DMS114 treated with DMSO at 0.1 percent for 48 hours (cell line): ENCODE measurements around the gene ARHGAP42.
A peak's percentile ranks its signal among the peaks of the same experiment; 100 is the strongest.

Experiments
- DNase-seq: peaks from one replicate; lab custom pipeline; 2025; ENCODE audit not compliant: unreplicated experiment; lab: John Stamatoyannopoulos, UW

ARHGAP42 gene

DNA sequence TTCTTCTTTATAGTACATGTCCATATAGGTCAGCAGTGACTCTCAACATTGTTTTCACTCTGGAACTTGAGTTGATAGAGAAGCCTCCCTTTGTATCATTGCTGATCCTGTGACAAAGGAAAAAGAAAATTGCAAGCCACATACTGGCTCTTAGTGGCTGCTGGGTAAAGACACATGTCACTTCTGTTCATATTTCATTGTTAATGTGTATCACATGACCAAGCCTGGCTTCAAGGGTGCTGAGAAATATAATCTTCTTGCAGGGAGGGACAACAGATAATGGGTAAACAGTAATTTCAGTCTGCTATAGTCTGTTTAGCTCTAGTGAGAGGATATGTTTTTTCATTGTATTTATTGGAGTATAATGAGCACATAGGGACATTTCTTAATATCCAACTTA, 269.3 kb downstream of the ARHGAP42 start:
- no peak for DNase-seq

DNA sequence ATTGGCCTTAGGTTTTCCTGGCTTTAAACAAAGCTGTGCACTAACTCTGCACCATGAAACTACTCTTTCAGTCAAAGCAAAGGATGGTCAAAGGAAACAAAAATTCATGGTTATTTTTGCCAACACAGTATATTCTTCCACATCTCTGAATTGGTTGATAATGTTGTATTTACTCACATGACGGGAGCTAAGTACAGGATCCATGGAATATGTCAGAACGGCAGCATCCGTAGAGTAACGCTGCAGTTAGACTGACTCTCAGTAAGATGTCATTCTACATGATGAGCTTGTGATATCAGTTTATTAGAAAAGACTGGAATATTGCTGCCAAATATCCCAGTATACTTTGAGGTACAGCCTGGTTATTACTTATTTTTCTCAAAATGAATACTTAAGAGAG, 270.4 kb downstream of the ARHGAP42 start:
- no peak for DNase-seq

DNA sequence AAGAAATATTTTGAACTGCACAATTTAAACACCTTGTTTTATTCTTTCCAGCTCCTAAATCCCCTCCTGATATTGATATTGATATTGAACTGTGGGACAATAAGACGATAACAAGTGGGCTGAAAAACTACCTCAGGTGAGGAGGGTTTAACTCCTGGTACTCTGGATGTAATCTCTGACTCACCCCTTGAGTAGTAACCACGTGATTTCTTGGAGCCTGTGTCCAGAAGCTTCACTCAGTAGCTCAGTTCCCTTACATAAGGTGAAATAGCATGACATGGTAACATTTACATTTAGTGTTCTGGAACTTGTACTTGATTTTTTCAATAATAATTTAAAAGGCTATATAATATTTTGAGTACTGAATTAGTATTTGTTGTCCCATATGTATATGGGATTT, 274.5 kb downstream of the ARHGAP42 start:
- no peak for DNase-seq

DNA sequence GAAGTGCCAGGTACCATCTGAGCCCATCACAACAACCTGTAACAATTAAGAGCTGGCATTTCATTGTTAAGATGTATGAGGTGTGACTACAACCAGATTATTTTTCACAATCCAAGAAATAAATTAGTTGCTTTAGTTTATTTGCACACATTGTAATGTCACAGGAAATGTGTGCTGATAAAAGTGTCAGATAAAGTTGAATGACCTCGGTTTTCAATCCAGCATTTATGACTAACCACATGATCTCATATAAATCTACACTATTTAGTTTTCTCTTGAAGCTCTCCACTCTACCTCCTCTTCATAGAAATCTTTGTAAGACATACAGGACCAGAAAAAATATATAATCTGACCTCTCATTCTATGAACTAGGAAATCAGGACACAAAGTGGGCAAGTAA, 276.3 kb downstream of the ARHGAP42 start:
- DNase-seq: no peak

DNA sequence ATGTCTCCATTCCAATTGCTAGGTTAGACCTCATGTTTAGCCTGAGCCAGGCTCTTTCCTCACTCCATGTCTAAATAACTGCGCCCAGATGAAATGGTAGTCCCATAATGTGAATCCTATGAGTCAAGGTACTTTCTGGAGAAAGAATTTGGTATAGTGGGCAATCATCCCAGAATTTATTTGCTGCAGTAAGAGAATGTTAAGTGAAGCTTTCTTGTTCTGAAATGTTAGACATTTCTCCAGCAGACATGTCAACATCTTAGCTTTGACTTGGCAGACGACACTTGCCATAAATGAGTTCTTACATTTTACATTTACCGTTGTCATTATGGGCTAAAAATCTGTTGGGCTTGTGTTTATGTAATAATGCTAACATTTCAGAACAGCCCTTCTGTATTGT, 277.3 kb downstream of the ARHGAP42 start:
- DNase-seq: no peak

DNA sequence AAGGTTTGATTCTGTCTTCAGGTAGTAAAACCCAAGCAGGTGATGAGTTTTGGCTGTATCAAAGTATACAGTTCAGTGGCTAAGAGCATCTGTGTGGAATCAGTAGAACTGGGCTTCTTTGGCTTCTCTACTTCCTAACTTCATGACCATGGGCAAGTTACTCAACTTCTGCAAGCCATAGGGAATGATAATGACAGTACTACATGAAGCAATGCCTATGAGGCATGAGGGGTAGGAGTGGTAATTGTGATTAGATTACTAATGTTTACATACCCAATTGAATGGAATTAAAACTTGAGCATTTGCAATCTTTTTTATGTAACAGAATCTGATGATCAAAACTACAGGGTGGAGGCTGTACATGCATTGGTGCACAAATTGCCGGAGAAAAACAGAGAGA, 278.3 kb downstream of the ARHGAP42 start:
- no peak for DNase-seq

DNA sequence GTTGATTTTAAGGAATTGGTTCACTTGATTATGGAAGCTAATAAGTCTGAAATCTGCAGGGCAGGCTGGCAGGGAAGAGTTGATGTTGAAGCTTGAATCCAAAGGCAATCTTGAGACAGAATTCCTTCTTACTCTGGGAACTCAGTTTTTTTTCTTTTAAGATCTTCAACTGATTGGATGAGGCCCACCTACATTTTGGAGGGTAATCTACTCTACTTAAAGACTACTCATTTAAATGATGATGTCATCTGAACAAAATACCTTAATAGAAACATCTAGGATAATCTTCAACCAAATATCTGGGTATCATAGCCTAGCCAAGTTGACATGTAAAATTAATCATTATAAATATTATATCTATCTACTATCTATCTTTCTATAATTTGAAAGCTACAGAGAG, 279.3 kb downstream of the ARHGAP42 start:
- DNase-seq: no peak

DNA sequence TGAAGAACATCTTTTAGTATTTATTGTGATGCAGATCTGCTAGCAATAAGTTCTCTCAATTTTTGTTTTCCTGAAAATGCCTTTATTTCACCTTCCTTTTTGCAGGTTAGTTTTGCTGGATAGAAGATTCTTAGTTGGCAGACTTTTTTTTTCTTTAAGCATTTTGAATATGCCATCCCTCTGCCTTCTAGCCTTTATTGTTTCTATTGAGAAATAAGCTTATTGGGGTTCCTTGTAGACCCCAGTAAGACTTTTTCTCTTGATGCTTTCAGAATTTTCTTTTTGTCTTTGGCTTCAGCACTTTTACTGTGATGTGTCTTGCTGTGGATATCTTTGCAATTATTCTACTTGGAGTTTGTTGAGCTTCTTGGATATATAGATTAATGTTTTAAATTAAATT, 281.9 kb downstream of the ARHGAP42 start:
- DNase-seq: no peak

DNA sequence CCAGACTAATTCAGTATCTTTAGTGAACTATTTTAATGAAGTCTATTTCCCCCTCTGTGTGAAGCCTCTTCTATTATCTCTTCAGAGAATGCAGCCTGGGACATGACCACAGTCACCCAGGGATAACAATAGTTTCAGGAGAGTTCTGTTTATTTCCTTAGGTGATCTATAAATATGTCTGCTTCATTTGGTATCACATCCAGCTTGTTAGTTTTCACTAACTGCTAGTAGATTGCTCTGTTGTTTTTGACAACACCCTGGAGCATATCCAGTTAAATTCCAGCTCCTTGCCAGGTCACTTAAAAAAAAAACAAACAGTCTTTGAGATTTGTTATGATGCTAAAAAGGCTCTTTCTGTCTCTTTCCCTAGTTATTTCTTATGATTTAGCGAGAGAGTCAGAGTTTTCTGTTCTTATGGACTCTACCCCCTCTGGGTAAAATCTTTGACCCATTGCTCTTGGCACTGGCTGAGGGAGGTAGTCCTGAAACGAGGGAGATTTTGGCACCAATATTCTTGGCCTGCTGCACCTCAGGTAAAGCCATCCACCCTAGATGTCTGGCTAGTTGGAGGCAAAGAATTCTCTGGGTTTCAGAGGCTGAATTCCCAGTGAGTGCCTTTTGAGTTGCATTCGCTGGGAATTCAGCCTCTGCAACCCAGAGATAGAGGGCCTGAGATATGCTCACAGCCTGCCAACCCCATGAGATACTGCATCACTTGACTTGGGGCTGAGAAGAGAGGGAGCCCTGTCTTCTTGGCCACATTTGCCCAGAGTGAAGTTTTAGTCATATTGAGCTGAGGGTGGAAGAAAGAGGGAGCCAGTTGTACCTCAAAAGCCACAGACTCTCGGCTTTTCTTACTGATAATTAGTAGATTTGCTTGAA, 283.4 kb downstream of the ARHGAP42 start:
- DNase-seq: no peak

DNA sequence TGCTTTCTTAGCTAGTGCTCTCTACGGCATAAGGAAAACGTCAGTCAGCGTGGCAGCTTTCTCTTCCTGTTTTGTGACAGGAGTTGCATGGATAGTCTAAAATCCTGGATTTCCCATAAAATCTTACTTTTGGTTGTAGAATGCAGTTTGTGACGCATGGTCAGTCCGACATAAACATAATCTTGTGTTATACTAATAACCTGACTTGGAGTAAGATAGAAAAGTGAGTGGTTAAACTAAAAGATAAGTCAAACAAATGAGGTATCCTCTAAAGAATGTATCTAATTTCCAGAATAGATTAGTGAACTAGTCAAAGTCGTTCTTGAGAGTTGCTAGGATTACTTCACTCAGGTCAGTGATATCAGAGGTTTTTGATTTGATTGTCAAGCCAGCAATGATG, 285.0 kb downstream of the ARHGAP42 start:
- no peak for DNase-seq

DNA sequence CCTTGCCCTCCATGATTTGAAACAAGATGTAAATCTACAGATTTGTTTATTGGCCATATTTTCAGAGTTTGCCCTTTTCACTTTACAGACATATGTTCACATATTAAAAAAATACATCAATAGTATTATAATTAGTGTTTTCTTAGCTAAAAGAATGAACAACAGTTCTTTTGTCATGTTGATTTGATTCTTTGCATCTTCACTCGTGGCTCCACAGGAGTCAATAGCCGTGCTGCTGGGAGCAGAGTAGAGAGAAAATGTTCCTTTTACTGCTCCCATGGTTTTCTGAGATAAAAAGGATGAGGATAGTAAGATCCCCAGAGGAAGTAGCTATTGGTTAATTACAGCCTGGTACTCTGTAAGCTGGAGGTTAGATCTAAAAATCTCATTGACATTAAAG, 291.4 kb downstream of the ARHGAP42 start:
- no peak for DNase-seq

DNA sequence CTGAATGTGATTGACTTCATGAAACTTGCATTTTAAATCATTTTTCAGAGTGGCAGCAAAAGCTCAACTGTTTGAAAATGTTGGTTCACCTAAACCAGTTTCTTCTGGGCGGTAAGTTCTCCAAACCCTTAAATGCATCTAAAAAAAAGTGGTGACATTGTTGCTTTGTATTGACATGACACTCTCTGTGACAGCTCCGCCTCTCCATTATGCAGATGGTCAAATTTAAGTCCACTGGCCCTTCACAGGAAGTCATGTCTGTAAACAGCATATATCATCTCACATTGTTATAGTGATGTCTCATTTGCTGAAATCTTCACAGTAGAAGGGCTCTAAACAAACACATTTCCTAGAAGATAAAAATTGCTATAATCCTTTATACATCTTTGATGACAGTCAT, 291.9 kb downstream of the ARHGAP42 start:
- DNase-seq: no peak

DNA sequence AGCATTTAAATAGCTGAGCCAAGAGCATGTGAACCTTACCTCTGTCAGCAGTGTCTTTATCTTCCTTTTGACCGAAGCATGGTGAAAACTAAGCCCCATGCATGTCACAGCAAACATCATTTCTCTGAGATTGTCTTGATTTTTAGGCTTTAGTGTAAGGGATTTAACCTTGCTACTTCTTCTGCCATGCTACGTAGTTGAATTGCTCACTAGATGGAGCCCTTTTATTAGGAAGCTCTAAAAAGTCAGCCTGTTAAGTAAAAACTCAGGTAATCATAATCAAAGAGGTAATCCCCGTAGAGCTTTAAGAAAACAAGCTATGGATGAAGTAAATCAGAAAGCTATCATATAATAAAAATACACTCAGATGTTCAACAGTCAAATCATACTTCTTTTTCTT, 293.1 kb downstream of the ARHGAP42 start:
- DNase-seq: peak; percentile 2

DNA sequence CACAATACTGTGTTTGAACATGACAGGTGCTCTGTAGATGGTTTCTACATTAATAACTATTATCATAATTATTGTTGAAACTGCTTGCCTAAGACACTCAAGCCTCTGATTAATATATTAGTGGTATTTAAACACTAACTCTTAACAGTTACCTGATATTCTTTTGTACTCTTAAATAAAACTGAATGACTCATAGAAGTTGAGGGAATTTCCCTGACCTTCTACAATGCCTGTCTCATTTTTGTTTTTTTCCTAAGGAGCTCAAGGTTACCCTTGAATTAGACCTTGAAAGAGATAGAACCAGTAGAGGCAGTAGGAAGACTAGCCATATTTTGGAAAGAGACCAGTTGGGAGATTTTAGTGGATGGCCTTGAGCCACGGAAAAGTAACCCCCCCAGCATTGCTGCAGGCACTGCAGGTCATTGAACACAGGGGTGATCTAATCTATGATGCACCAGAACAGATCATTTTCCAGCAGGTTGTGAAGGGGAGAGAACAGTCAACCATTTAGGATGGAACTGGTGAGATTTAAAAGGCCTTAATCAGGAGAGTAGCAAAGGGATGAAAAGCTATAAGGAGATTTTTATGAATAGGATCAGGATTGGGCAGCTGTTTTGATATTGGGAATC, 294.2 kb downstream of the ARHGAP42 start:
- DNase-seq: no peak

DNA sequence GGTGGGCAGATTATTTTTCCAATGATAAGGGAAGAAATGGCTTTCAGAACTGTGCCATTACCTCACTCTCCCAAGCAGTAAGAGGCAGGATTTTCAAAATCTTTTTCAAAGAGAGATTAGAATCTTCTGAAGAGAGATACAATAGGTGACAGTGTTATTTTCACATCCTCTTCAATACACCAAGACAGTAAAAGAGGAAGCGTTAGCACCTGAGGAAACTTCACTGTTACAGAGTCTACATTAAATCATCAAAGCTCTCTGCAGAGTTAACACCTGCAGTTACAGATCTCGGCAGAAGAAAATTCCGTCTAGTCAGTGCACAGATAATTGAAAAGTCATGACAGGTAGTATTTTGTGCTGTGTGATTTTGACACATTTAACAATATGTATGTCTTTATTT, 297.6 kb downstream of the ARHGAP42 start:
- no peak for DNase-seq

DNA sequence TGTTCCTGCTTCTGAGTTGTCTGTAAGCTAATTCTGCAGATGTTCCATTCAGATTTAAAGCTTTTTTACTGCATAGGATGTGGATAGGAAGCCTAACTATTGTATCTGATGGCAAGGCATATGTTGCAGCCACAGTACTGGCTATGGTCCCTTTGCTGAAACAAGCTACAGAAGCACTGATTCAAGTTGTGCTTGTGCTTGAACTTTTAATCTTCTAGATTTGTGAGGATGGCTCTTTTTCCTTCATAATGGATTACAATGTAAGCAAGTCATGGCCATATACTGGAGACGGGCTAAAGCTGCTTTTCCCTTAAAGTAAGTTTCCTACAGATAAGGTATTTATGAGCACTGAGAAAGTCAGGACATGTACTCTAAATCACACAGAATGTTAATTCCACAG, 303.8 kb downstream of the ARHGAP42 start:
- DNase-seq: no peak

DNA sequence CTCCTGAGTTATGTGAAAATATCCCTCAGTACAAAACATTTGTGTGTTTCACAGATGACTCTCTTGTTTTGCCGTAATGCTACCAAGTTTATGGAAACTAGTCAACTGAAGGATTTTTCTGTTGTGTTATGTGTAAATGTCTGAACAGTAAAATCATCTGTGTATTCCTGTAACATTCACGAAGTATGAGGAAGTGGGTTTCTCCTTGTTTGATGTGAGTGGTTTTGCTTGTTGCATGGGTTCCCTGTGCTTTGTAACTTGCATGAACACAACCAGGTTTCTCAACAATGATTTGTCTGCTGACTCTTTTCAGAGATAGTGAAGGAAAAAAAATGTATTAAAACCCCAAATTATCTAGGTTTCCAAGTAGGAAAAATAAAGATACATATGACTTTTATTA, 304.5 kb downstream of the ARHGAP42 start:
- no peak for DNase-seq

DNA sequence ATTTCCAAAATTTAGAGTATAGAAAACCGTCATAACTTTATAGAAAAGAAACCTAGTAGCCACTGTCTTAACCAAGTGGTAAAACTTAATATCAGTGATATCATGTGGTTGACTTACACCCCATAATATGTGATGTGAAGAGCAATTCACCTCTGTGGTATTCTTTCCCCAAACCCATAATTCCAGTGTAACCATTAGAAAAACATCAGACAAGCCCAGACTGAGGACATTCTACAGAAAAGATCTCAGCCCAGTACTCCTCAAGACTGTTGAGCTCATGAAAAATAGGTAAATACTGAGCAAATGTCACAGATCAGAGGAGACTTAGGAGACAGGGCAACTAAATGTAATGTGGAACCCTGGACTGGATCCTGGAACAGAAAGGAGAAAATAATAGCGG, 307.9 kb downstream of the ARHGAP42 start:
- DNase-seq: no peak

DNA sequence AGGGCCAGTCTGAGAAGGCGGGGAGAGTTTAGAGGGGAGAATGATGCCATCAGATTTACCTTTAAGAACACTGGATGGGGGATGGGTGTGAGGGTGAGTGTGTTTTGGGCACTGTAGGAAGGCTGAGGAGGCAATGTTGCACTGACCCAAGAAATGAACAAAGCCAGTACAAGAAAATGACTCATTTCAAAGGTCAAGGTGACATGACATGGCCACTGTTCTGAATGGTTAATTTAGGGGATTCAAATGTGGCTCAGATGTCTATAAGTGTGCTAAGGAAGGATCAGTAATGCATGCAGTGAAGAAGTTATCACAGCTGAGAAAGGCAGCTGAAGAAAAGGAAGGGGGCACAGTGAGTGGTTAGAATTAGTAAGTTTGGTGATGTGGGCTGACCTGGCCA, 312.7 kb downstream of the ARHGAP42 start:
- no peak for DNase-seq

DNA sequence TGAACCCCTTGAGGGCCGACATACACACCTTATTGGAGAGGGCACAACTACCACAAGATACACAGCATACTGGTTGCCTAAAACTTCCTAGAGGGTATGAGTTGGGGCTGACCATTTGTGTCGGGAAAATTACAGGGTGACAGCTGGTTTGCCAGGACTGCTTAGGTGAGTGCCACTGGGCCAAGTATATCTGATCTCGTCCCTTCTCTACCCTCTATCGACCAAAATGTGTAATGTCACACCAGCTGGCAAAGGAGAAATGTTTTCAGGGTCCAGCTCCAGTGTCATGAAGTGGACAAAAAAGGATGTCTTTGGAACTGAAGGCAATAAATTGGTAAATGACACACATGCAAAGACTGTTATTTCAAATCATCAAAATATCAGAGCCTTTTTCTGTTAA, 316.4 kb downstream of the ARHGAP42 start:
- DNase-seq: no peak

DNA sequence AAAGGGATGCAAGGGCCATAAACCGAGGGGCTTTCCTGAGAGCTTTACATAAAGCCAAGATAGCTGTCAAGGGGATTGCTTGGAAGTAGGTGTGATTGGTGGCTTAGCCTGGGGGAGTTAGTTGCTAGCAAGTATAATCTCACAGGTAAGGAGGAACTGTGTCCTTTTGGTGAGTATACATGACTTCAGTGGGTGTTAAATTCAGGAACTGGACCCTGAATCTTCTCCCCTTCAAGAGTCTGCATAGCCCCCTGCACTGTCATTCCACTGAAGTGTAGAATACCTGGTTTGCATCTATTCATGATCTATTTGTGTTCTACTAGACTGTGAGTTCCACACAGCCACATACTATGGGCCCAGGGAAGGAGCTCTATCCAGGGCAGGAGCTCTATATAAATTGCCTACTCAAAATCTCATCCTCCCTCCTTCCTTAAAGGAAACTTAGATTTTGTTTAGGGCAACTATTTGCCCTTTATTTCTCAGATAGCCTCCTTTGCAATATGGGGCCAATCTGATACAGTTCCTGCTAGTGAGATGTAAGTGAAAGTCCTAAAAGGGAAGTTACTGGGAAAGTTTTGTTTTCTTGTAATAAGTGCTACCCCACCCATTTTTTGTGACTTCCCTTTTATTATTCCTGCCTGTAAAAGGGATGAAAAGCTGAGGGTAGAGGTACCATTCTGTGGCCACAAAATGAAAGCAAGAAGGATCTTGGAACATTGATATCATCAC, 322.0 kb downstream of the ARHGAP42 start:
- no peak for DNase-seq

DNA sequence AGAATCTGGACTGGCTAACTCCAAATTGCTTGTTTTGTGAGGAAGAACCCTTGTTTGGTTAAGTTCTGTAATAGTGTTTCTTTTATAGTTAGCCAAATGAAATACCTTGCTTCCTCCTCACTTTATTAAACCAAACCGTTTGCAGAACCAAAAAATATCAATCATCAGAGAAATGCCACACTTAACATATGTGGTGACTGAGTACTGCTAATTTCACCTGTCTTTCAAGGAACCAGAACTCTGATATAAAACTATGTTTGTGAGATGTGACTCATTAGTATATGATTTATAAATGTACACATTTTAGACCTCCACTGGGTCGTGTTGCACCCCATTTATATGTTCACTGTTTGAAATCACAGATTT, 322.6 kb downstream of the ARHGAP42 start:
- DNase-seq: no peak
